DMS79 treated with DMSO at 0.1 percent for 48 hours (cell line): ENCODE measurements around the gene NANS.
"Not testable (repeated sequence)": the region's sequence is repeated elsewhere in the genome, so short reads cannot be mapped to it uniquely, and the experiment has no call there.

Experiments used
- DNase-seq: peaks from one replicate; lab custom pipeline; 2025; lab: John Stamatoyannopoulos, UW

The NANS gene

DNA sequence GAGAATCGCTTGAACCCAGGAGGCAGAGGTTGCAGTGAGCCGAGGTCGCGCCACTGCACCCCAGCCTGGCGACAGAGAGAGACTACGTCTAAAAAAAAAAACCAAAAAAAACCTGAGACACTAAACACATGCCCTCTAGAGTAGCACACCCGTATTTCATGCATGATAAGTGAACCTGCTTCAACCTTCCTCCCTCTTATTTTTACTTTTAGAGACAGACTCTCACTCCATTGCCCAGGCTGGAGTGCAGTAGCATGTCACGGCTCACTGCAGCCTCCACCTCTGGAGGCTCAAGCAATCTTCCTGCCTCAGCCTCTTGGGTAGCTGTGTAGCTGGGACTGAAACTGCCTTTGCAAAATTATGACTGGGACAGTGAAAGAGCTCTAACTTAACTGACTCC is 17.6 kb upstream of the NANS start:
- DNase-seq = no peak

DNA sequence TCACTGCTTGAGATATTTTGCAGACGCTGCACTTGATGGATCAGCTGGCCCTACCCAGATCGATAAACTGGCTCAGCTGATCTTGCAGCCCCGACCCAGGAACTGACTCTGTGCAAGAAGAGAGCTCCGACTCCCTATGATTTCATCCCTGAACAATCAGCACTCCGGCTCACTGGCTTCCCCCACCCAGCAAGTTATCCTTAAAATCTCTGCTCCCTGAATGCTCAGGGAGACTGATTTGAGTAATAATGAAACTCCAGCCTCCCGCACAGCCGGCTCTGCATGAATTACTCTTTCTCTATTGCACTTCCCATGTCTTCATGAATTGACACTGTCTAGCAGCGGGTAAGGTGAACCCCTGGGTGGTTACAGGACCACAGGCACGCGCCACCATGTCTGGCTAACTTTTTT is 16.9 kb upstream of the NANS start:
- DNase-seq = no peak

DNA sequence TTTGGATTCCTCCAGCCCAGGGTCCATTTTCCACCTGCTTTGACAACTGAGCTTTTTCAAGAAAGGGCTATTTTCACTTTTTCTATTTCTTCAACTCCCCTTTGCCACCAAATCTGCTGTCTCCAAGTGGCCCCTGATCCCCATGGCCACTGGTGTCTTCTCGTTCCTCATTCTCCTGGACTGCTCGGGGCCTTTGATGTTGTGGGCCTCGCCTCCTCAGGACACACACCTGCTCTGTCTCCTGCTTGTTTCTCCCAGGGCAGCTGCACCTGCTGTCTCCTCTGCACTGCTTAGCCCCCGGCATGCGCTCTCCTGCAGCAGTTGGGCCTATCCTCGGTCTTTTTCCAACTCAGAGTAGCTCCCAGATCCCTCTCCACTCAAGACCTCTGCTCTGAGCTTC is 16.3 kb upstream of the NANS start:
- no peak for DNase-seq

DNA sequence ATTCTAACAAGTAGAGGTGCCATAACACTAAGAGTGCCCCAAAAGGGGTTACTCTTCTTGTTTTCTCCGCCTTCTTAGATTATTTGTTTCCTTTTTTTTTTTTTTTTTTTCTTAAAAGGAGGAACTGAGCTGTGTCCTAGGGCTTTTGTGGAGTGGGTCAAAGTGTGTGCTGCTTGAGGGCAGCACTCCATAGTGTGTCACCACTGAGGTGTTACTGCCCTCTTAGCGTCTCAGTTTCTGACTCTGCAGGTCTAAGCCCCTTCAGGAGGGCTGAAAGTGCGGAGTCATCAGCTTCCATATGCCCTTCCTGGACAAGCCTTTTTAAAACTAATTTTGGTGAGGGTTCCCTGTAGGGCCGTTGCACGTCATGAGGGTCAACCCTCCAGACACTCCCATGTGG is 12.6 kb upstream of the NANS start:
- no peak for DNase-seq

DNA sequence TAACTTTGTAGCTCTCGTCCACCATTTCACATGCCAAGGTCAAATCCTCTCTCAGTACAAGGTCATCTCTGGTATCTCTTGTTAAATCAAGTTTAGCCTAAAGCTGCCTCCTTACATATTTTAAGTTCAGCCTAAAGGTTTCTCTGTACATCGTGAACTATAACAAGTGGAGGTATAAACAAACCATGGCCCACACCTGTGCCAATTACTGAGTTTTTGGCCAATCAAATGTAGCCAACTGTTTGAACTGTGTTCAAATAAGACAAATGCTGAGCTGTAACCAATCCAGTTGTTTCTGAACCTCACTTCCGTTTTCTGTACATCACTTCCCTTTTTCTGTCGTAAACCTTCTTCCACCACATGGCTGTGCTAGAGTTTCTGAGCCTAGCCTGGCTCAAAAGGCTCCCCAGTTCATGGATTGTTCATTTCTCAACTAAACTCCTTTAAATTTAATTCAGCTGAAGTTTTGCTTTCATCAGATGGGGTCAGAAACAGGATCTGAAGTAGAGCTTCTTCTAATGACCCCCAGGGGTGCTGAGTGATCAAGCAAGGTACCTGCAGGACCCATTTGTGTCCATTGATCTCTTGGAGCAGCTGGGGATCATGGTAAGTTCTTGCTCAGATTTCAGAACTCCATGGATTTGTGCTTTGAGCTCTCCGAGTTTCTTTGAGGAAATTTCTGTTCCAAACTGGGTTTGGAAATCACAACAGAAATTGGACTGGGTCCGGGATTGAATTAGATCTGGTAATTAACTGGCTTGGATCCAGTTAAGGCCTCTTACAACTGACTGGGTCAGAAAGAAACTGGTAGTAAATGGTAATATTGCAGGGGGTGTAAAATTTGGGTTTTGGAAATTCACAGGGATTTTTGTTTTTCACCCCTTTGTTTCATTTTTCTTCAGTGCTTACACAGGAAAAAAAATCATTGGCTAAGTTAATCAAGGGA is 11.0 kb upstream of the NANS start:
- DNase-seq = no peak

DNA sequence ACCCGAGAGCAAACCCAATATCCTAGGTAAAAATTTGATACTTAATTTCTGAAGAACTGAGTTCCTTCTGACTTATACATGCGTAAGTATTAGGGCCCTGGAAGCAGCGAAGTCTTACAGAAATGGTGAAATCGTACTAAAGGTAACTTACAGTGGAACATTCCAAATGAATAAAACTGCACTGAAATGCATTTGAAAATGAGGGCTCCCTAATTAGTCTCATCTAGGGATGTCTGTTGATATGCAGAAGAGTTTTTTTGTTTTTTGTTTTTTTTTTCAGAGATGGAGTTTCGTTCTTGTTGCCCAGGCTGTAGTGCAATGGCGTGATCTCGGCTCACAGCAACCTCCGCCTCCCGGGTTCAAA is 10.4 kb upstream of the NANS start:
- DNase-seq = no peak

DNA sequence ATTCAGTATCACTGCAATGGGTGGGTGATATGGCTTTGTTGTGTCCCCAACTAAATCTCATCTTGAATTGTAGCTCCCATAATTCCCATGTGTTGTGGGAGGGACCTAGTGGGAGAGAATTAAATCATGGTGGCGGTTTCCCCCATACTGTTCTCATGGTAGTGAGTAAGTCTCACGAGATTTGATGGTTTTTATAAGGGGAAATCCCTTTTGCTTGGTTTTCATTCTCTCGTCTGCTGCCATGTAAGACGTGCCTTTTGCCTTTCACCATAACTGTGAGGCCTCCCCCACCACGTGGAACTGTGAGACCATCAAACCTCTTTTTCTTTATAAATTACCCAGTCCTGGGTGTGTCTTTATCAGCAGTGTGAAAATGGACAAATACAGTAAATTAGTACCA is 9.5 kb upstream of the NANS start:
- no peak for DNase-seq

DNA sequence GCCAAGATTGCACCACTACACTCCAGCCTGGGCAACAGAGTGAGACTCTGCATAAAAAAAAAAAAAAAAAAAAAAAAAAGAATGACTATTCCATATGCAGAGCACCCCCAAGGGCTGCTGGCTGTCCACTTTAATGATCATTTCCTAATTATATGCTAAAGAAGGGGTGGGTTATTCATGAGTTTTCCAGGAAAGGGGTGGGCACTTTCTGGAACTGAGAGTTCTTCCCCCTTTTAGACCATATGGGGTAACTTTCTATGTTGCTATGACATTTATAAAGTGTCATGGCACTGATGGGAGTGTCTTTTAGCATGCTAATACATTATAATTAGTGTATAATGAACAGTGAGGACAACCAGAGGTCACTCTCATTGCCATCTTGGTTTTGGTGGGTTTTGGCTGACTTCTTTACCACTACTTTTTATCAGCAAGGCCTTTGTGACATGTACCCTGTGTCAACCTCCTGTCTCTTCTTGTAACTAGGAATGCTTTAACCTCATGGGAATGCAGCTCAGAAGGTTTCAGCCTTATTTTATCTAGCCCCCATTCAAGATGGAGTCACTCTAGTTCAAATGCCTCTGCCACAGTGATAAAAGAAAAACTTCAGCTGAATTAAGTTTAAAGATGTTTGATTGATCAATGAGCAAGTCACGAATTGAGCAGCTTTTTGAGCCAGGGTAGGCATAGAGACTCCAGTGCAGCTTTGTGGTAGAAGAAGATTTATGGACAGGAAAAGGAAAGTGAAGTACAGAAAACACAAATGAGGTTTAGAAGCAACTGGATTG is 7.1 kb upstream of the NANS start:
- no peak for DNase-seq

DNA sequence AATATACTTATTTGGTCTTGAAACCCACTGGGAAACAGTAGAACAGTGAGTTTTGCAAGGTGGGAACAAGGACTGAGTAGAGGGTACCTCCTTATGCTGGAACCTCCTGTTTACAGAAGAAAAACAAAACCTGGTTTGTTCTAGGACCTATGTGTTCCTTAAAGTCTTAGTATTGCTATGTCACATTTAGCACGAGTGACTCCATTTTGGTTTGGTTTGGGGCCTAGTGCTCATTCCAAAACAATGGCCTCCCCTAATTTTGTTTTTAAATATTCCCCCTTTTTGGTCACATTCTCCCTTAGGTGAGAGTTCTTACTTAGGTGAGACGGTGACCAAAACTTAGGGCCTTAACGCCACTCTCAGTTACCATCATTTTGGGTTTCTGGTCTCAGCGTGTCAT is 6.2 kb upstream of the NANS start:
- no peak for DNase-seq

DNA sequence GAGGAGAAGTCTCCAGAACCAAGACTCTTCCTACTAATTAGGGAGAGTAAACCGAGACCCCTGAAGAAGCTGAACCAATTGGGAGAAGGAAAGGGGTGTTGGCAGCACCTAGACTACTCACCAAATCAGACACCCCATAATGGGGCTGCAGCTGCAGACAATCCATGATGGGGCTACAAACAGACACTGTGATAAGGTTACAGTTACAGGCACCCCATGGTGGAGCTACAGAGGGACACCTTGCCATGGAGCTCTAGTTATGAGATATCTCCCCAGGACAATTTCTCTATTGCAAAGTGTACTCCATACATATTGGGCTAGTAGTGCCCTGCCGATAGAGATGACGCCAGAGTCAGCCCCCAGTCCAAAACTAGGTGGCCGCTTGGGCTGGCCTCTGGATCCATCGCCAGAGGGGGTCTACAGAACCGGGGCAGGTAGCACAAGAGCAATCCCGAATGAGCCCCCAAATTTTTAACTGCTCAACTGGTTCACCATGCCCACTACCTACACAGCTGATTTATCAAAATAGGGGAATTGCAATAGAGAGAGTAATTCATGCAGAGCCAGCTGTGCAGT is 2.1 kb upstream of the NANS start:
- no peak for DNase-seq

DNA sequence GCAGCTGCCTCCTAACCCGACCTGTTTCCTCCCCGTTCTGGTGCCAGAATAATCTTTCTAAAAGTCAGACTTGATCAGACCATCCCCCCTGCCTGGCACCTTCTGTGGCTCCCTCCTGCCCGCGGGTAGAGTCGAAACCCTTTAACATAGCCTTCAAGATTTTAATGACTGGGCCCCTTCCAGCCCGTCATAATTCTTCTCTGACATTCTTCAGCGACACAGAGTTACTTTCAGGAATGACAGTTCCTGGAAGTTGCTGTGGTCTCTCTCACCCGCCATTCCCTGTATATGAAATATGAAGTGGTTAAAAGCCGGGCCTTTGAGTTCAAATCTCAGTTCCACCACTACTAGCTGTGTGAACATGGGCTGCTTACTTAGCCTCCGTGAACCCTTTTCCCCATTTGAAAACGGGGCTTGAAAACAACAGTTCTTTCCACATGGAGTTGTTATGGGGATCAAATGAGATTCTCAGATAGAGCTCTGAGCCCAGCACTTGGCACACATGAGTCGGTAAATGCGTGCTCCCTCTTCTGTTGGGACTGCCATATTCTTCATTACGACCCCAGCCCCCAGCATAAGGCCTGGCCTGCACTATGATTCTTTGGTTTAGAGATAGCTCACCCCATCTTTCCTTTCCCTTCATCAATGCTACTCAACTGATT is 737 bp downstream of the NANS start:
- no peak for DNase-seq

DNA sequence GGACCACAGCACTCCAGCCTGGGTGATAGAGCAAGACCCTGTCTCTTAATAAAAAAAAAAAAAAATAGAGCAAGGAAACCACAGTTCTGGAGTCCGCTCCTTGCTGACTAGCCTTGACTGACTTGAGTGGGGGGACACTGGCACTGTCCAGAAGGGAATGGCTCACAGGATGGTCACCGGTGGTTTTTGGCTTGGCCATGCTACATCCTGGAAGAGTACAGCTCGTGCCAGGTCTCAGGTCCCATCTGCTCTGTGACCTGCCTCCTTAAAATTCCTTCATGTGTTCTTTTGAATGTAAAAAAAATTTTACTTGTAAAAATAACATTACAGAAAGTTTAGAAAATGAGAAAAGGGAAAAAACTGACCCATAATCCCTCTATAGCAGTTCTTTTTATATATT is 5.6 kb downstream of the NANS start:
- DNase-seq = no peak

DNA sequence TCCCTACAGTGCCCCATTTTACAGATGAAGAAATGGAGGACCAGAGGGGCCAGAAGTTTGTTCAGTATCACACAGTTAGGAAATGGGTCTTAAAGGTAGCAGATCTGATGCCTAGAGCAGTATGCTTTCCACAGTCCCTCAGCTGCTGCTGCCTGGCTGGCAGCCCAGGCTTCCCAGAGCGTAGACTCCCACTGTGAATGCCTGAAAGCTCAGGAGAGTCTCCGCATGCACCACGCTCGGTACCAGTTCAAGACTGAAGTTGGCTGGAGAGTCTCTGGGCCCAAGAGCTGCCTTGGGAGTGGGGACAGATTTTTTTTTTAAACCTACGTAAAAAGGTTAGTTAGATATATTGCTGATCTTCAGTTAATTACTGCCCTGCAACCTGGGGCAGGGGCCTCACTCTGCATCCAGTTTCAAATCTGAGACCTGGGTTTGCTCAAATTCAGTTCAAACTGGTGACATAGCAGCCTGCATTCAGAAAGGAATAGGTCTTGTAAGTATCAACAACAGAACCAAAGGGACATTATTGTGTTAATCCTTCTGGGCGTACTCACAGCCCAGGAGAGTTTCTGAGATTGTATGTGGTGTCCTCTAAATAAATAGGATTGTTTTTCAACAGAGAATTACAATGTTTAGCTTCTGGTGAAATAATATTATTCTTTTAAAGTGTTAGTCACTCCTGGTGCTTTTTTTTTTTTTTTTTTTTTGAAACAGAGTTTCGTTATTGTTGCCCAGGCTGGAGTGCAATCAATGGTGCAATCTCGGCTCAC is 8.3 kb downstream of the NANS start:
- no peak for DNase-seq

DNA sequence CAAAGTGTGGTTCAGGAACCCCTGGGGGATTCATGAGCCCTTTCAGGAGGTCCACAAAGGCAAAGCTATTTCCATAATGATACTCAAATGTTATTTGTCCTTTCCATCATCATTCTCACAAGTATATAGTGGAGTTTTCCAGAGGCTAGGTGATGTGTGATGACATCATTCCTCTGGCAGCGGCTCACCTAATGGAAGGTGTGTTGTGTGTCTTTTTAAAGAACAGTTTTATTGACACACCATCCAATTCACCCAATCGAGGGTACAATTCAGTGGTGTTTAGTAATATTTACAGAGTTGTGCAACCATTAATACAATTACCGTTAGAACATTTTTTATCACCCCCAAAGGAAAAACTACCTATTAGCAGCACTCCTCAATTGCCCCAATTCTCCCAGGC is 9.7 kb downstream of the NANS start:
- no peak for DNase-seq

DNA sequence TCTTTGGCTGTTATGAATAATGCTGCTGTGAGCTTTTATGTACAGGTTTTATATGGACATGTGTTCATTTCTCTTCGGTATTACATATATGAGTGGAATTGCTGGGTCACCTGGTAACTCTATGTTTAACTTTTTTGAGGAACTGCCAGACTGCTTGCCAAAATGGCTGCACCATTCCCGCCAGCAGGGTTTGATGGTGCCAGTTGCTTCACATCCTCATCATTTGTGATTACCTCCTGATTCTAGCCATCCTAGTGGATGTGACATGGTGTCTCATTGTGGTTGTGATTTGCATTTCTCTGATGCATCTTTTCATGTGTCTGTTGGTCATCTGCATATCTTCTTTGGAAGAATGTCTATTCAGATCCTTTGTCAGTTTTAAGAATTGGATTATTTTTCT is 10.7 kb downstream of the NANS start:
- no peak for DNase-seq

DNA sequence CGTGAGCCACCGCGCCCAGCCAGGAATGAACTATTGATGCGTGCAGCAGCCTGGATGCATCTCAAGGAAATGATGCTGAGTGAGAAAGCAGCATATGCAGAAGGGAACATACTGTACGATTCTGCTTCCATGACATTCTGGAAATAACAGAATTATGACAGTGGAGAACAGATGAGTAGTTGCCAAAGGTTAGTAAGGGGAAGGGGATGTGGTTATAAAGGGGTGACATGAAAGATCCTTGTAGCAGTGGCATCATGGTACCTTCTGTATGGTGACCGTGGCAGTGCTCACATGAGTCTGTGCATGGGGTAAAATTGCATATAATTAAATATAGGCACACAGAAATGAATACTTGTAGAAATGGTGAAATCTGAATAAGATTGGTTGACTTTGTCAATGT is 13.0 kb downstream of the NANS start:
- DNase-seq = no peak

DNA sequence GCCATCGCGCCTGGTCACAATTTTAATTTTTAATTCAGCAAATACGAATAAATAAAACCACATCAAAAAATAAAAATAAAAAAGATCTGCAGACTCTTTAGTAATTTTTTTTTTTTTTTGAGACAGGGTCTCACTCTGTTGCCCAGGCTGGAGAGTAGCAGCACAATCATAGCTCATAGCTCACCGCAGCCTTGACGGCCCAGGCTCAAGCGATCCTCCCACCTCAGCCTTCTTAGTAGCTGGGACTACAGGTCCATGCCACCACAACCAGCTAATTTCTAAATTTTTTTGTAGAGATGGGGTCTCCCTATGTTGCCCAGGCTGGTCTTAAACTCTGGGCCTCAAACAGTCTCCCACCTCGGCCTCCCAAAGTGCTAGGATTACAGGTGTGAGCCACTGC is 14.2 kb downstream of the NANS start:
- no peak for DNase-seq

DNA sequence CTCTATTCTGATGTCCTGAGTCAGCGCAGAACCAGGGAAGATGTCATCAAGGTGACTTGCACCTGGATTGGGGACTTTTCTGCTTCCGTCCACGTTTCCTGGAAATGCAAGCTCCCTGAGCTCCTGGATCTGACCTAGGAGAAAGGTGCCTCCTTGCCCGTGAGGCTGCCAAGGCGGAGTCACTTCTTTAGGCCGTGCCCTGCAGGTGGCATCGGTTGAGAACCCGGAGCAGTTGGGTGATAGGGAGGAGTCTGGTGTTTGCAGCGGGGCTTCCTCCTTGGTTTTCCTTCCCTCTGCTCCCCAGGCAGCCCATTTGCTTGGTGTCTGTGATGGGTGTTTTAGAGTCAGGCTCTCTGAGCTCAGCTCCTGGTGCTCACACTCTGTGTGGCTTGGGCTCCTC is 15.2 kb downstream of the NANS start:
- no peak for DNase-seq

DNA sequence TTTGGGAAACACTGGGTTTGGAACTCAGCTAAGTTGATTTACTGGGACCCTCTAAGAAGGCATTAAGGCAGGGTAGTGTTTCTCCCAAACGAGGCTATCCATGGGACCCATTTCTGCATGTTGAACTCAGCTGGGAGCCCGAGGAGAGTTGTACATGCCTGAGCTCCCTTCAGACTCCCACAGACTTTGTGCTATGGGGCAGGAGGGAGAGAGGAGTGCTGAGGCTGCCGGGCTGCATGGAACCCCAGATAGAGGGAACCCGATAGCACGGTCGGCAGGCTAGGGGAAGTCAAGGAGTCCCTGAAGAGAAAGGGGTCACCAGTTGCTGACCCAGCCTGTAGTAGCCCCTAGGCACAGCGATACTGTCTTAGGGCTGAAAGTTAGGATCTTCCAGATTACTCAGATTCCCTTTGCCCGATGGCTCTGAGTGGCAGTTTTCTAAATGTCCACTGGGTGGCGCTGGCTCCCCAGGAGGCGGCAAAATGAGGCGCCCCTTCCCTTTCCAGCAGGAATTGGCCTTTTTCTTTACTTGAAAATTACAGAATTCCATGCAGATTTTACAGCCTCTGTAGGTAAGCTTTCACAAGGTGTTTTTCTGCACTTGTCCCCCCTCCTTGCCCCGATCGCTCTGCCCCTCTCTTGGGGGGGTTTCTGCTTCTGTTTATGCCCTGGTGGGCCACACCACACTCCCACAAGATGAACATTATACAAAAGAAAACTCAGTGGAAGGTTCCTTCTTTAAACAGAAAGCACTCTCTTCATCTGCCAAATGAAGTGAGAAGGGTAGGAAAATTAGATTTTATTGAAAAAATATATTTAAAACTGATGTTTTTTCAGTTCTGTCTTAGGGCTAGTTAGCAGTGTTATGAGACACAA is 17.8 kb downstream of the NANS start:
- DNase-seq = peak; percentile 13

DNA sequence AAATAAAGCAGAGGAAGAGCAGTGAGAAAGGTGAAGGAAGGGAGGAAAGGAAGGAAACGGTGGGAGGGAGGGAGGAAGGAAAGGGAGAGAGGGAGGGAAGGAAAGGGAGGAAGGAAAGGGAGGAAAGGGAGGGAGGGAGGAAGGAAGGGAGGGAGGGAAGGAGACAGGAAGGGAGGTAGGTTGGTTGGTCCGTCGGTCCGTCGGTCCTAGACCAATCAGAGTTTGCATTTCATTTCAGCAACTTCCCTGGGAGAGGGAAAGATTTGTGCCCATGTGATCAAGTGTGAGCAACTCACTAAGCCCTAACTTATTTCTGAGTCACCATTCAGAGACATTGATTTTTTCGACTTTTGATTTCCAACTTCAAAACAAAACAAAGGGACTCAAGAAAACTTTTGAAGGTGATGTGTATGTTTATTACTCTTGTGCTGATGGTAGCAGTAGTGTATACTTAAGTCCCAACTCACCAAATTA is 18.8 kb downstream of the NANS start:
- no peak for DNase-seq

DNA sequence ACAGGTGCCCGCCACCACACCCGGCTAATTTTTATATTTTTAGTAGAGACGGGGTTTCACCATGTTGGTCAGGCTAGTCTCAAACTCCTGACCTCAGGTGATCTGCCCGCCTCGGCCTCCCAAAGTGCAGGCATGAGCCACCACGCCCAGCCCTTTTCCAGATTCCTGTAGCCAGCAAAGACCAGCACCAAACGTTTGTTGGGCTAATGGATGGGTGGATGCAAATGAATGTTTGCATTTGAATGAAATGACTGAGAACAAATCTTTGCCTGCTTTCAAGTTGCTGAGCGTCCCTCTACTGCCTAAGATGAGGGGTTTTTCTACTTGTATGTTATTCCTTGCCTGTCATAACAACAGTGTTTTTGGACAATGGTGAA is 20.0 kb downstream of the NANS start:
- DNase-seq = not testable (repeated sequence)
